Nephron progenitor cell (in vitro differentiated cells): ENCODE measurements around the gene URB1.

ENCODE experiments used
- DNase-seq: peaks from one replicate; pipeline ENCODE4 v3.0.0; 2021
- H3K27ac Mint-ChIP-seq: 2 replicates; pipeline ENCODE4 v1.8.0; 2021; ENCODE audit warnings: mild to moderate bottlenecking, moderate library complexity, mixed read lengths
- H3K27me3 Mint-ChIP-seq: 2 replicates; pipeline ENCODE4 v1.8.0; 2021; ENCODE audit warnings: mild to moderate bottlenecking, low read depth, mixed read lengths; ENCODE audit not compliant: poor library complexity
- H3K36me3 Mint-ChIP-seq: 2 replicates; pipeline ENCODE4 v1.8.0; 2021; ENCODE audit warnings: low read depth, mixed read lengths
- H3K4me1 Mint-ChIP-seq: 2 replicates; pipeline ENCODE4 v1.8.0; 2021; ENCODE audit warnings: mixed read lengths
- H3K4me3 Mint-ChIP-seq: 2 replicates; pipeline ENCODE4 v1.8.0; 2021; ENCODE audit warnings: mild to moderate bottlenecking, moderate library complexity, mixed read lengths
- H3K9me3 Mint-ChIP-seq: 2 replicates; pipeline ENCODE4 v1.8.0; 2021; ENCODE audit warnings: mild to moderate bottlenecking, moderate library complexity, mixed read lengths
- TF ChIP-seq, protein P1 (sequence below): fragments of 200-600 bp; sonication (generic); IDR thresholded peaks from 2 replicates; pipeline ENCODE4 v1.5.0; 2021; ENCODE audit warnings: antibody characterized with exemption

Gene URB1

DNA sequence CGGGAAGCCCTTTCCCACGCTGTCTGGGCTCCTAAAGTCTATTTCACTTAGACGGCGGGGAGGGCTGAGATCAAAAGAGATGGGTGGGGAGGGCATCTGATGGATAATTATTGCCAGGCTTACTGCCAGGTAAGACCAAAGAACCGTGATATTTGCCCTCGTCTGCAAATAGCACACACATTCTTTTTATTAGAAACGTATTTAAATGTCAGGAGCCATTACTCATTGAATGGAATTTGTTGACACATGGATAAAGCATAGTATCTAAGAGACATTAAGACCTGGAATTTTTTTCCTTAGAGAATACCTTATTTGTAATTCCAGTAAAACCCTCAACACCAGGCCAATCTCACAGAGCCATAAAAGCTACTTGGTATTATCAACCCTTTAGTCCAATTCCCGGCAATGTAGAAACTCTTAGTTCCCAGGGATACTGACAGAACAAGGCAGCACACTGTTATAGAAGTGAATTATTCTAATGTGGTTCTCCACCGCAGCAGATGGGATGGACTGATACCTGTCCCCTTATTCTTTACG lies 10.6 kb downstream of the URB1 start:
- Mint-ChIP-seq H3K27me3 (peaks cover 3% of the 10 kb centered on the region), H3K36me3 (peaks cover 71% of the 10 kb centered on the region), H3K27ac (no peak overlapping the region), H3K9me3 (no peaks in the 10 kb centered on the region), H3K4me3 (no peak overlapping the region), H3K4me1 (no peaks in the 10 kb centered on the region)
- TF ChIP-seq, protein P1, sequence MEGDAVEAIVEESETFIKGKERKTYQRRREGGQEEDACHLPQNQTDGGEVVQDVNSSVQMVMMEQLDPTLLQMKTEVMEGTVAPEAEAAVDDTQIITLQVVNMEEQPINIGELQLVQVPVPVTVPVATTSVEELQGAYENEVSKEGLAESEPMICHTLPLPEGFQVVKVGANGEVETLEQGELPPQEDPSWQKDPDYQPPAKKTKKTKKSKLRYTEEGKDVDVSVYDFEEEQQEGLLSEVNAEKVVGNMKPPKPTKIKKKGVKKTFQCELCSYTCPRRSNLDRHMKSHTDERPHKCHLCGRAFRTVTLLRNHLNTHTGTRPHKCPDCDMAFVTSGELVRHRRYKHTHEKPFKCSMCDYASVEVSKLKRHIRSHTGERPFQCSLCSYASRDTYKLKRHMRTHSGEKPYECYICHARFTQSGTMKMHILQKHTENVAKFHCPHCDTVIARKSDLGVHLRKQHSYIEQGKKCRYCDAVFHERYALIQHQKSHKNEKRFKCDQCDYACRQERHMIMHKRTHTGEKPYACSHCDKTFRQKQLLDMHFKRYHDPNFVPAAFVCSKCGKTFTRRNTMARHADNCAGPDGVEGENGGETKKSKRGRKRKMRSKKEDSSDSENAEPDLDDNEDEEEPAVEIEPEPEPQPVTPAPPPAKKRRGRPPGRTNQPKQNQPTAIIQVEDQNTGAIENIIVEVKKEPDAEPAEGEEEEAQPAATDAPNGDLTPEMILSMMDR, result no peak
- DNase-seq, result no peak

DNA sequence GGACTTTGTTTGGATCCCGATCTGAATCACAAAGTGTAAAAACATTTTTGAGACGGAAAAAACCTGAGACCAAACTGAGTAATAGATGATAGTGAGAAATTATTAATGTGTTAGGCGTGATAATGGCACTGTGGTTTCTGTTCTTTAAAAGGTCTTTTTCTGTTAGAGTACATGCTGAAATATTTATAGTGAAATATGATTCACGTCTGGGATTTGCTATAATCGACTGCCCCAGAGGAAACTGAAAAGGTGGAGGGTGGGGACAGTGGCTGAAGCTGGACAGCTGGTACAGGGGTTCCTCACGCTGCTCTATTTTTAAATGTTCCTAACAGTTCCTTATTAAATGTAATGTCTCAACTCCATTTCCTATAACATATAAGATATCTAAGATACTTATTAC lies 11.2 kb downstream of the URB1 start:
- peaks cover 3% of the 10 kb centered on the region for H3K27me3 Mint-ChIP-seq
- TF ChIP-seq, protein P1, result no peak

DNA sequence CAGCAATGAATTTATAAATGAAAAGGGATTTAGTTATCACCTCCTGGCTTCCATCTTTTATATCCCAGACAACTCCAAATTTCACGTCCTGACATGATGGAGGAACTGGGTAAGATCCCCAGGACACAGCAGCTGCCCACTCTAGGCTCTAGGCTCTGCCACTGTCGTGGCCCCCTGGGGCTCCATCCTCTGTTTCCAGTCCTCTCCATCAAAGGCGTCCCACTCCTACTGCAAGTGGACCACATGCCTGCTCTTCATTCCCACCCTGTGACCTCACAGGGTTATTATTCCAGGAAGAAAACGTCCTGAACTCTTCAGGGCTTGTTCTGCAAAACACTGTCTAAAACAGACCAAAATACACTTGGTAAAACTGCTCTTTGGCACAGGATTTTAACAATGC lies 11.9 kb downstream of the URB1 start:
- Mint-ChIP-seq H3K4me3 (no peak overlapping the region), H3K4me1 (no peaks in the 10 kb centered on the region), H3K27me3 (peaks cover 3% of the 10 kb centered on the region), H3K9me3 (no peaks in the 10 kb centered on the region), H3K36me3 (peaks cover 78% of the 10 kb centered on the region), H3K27ac (peak overlapping the region; percentile 94)
- no peak for DNase-seq
- TF ChIP-seq, protein P1, result no peak

More for the DNA sequence above, 11.2 kb downstream of the URB1 start:
- Mint-ChIP-seq H3K27ac (no peak overlapping the region), H3K4me3 (no peak overlapping the region), H3K9me3 (no peaks in the 10 kb centered on the region), H3K4me1 (no peaks in the 10 kb centered on the region), H3K36me3 (peaks cover 77% of the 10 kb centered on the region)
- DNase-seq, result no peak

DNA sequence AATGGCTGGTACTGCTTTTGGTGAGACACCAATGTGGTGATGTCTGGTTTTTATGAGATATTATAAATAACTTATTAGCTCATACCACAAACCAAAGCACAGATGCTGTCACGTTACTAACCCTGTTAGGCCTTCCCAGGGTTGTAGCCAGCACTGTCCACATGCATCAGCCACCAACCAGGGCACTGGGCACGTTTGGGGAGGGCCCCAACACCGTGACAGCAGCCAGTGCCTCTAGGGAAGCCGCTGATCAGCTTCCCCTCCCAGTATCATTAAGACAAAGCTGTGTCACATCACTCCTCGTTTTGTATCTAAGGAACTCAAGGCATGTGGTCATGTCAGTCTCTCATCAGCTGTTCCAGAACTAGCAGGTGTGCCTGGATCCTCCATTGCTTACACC lies 13.9 kb downstream of the URB1 start:
- peak overlapping the region; percentile 51 for H3K27ac Mint-ChIP-seq

DNA sequence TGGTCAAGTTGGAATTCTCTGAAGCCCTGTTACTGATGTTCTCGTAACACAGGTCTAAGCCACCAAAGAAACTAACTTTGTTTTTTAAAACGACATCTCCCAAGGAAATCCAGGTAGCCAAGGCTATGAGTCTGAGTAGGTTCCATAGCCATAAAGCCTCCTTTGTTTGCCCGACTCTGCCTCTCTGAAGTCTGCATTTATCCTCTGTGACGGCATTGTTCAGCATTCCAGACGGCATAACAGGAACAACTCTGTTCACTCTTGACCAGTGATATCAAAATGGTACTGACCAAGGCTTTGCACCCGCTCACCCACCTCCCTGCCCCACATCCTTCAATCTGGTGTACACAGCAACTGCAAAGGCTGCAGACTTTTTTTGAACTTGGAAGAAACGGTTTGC lies 14.8 kb downstream of the URB1 start:
- H3K4me1 Mint-ChIP-seq, result no peaks in the 10 kb centered on the region
- no peaks in the 10 kb centered on the region for H3K27me3 Mint-ChIP-seq
- no peaks in the 10 kb centered on the region for H3K9me3 Mint-ChIP-seq
- no peak for DNase-seq
- H3K4me3 Mint-ChIP-seq, result no peak overlapping the region
- peaks cover 54% of the 10 kb centered on the region for H3K36me3 Mint-ChIP-seq
- TF ChIP-seq, protein P1, result no peak
- H3K27ac Mint-ChIP-seq, result peak overlapping the region; percentile 64

More for the DNA sequence above, 13.9 kb downstream of the URB1 start:
- Mint-ChIP-seq H3K36me3 (peaks cover 60% of the 10 kb centered on the region), H3K27me3 (no peaks in the 10 kb centered on the region), H3K9me3 (no peaks in the 10 kb centered on the region), H3K4me3 (no peak overlapping the region), H3K4me1 (no peaks in the 10 kb centered on the region)
- TF ChIP-seq, protein P1, result no peak
- DNase-seq, result no peak

DNA sequence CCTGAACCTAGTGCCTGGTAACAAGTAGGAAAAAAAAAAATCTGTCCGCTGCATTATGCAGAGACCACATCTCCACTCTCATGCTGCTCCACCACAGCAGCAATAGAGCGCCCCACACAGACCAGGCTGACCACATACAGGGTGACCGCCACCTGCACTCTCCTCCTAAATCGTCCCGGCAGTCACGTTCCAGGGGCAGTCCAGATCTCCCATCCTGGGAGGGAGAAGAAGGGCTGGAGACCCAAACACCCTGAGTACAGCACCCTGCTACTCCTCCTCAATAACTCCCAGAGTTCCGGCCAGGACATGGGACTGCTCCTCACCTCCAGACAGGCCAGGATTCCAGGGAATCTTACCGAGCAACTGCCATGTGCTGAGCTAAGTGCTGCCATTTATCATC lies 15.3 kb downstream of the URB1 start:
- H3K27me3 Mint-ChIP-seq, result no peaks in the 10 kb centered on the region
- H3K36me3 Mint-ChIP-seq, result peaks cover 52% of the 10 kb centered on the region
- TF ChIP-seq, protein P1, result no peak
- no peaks in the 10 kb centered on the region for H3K4me1 Mint-ChIP-seq
- peak overlapping the region; percentile 64 for H3K27ac Mint-ChIP-seq
- no peaks in the 10 kb centered on the region for H3K9me3 Mint-ChIP-seq
- no peak for DNase-seq
- no peak overlapping the region for H3K4me3 Mint-ChIP-seq
